NCI-H2171 (cell line): Measurements from ENCODE around the gene RAI1.
"Not testable (repeated sequence)": the region's sequence is repeated elsewhere in the genome, so short reads cannot be mapped to it uniquely, and the experiment has no call there.

Experiments
- DNase-seq: peaks from one replicate; lab custom pipeline; 2025; lab: John Stamatoyannopoulos, UW

RAI1 gene

GRCh38 chr17:17682293-17682736, 1.1 kb downstream of the RAI1 start:
- DNase-seq = peak; percentile 43

GRCh38 chr17:17682737-17683680, 1.8 kb downstream of the RAI1 start:
- DNase-seq = peak; percentile 60

DNA sequence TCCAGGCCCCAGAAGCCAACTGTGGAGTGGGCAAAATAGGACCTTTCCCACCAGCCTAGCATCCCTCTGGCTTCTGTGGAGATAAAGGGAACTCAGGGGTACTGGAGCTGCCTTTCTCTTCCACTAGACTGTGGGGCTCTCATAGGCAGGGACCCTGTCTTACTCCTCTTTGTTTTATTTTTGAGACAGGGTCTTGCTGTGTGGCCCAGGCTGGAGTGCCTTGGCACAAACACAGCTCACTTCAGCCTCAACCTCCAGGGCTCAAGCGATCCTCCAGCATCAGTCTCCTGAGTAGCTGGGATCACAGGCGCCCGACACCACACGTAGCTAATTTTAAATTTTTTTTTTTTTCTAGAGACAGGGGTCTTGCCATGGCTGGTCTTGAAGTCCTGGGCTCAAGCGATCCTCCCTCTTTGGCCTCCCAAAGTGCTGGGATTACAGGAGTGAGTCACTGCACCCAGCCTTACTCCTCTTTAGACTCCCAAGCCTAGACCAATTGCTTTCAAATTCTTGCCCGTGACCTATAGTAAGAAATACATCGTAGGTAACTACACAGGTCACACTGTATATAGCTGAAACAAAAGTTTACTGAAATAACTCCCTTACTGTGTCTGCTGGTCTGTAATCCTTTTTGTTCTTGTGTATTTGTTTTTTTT, 2.6 kb downstream of the RAI1 start:
- DNase-seq = no peak

DNA sequence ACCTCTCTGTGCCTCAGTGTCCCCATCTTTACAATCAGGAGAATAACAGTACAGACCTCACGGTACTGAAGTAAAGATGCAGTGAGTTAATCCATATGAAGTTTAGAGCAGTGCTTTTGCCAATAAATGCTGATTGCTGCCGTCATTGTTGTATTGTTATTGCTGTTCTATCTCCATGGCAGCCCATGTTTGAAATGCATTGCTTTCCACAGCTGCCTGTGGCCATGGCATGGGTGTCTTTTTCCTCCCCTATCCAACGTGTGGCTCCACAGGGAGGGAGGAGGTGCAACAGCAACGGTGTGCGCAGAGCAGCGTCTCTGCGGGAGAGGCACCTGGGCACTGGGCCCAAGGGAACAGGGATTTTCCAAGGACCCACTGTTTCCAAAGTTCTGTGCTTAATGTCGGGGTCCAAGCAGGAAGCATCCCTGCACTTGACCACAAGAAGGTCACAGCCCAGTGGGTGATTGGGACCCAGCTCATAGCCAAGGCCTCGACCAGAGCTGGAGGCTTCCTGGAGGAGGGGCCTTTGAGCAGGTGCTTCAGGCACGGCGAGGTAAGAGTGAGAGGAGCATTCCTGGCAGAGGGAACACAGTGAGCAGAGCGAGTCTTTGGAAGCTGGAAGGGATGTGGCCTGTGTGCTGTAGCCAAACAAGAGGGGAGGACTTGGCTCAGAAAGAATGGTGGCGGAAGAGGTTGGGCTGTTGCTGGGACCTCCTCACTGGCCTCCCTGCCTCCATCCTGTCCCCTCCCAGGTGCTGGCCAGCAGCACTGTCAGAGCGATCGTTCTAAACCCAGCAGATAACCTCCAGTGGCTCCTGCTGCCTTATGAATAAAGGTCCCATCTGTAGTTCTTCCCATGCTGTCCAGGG, 3.9 kb downstream of the RAI1 start:
- no peak for DNase-seq

DNA sequence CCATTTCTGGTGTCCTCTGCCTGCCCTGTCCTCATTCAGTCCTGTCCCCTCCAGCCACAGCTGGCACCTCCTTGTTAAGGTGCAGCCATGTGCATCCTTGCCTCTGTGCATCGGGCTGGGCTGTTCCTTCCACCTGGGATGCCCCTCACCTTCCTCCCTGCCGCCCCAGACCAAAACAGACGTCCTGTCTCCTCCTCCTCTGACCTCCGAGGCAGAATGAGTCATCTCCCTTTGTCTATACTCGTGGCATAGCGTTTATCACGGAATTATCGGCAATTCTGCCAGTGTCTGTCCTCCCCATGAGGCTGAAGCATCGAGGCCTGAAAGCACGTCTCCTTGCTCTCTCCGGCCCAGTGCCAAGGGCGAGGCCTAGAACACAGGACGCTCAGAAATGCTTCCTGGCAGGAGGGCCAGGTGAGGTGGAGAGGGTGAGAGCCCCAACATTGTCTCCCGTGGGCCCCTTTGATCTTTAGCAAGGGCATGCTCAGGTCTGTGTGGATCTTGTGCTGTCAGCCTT, 4.6 kb downstream of the RAI1 start:
- no peak for DNase-seq

DNA sequence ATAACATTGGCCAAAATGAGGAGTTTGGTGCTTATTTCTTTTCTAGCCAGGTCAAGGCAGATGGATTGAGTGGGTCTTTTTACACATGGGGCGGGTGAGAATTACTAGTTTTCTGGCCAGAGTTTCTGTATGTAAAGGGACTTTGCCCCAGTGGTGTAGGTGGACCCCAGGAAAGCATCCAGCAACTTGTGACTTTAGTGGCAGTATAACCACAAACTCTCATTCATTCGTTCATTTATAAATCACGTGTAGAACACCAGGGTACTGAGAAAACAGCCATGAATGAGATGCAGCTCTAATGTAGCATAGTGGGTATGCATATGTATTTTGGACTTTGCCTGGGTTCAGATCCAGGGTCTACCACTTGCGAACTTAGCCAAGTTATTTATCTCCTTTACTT, 8.1 kb downstream of the RAI1 start:
- DNase-seq = no peak

DNA sequence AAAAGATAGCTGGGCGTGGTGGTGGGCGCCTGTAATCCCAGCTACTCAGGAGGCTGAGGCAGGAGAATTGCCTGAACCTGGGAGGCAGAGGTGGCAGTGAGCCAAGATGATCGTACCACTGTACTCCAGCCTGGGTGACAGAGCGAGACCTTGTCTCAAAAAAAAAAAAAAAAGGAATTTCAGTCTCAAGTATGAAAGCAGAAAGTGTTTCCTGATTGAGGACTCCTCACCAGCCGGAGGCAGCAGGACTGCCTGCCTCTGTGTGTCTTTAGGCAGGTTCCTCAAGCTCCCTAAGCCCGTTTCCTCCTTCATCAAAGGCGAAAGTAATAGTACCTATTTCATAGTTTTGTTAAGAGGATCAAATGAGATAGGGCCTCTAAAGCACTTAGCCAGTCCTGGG, 9.0 kb downstream of the RAI1 start:
- DNase-seq = not testable (repeated sequence)

DNA sequence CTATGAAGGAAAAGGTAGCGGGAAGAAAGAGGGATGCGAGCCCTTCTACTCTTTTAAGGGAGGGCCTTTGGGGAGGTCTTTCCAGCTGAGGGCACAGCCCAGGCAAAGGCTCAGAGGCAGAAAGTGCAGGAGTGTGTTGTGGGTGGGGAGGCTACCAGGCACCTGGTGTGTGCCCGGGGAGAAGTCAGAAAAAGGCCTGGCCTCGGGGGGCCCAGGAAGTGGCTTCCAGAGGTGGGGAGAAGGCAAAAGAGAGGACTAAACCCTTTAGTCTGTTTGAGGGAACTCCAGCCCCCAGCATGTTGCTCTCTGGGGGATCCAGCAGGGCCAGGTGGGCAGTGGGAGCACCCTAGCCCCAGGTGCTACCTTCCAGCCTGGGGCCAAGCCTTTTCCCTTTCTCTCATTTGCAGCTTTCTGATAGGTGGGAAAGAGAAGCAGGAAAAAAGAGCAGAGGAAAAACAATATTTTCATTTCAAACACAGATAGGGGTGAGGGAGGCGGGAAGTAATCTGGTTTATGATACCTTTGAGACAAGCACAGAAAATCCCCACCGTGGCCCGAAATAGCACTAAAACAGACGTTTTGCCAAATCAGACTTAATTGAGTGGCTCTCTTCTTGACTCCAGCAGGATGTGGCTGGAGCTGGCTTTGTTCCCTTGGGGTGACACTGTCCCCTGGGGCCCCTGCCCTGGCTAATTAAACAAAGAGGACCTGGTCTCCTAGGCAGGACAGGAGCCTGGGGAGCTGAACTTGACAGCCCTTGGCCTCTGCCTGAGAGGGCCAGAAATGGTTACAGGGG, 10.4 kb downstream of the RAI1 start:
- DNase-seq = no peak

DNA sequence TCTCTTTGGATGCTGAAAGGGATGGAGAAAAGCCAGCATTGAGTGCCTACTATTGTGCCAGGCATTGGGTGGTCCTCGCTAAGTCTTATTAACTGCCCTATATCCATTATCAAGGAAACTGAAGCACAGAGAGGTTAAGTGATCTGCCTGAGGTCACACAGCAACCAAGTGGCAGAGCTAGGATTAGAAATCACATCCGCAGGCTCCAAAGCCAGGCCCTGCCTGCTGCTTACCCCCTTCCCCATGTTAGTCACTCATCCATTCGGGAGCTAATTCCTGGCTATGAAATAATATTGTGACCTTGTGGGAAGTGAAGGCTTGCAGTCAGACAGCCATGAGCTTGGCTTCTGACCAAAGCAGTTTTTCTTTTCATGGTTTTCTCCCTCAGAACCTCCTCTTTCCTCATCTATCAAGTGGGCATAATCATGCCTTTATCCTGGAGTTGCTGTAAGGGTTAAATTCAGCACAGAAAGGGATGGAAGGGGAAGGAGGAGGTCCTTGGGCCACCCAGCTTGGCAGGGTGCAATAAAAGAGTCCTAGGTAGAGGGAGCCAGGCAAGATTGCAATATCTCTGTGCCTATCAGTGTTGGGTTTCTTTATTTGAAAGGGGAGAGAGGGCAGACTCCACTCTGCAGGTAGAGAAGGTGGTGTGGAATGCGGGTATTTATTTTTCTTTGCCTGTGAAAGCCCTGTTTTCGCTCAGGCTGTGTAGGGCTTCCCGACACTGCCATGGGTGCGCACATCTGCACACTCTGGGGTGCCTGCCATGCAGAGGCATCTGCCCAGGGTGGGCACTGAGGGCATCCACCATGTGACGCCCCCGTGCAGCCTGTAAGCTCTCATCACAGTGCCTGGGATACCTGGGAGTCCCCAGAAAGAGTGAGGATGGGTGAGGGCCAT, 11.3 kb downstream of the RAI1 start:
- DNase-seq = no peak

- peak; percentile 60 for DNase-seq
Measured at GRCh38 chr17:17693253-17694168, 12.3 kb downstream of the RAI1 start.

DNA sequence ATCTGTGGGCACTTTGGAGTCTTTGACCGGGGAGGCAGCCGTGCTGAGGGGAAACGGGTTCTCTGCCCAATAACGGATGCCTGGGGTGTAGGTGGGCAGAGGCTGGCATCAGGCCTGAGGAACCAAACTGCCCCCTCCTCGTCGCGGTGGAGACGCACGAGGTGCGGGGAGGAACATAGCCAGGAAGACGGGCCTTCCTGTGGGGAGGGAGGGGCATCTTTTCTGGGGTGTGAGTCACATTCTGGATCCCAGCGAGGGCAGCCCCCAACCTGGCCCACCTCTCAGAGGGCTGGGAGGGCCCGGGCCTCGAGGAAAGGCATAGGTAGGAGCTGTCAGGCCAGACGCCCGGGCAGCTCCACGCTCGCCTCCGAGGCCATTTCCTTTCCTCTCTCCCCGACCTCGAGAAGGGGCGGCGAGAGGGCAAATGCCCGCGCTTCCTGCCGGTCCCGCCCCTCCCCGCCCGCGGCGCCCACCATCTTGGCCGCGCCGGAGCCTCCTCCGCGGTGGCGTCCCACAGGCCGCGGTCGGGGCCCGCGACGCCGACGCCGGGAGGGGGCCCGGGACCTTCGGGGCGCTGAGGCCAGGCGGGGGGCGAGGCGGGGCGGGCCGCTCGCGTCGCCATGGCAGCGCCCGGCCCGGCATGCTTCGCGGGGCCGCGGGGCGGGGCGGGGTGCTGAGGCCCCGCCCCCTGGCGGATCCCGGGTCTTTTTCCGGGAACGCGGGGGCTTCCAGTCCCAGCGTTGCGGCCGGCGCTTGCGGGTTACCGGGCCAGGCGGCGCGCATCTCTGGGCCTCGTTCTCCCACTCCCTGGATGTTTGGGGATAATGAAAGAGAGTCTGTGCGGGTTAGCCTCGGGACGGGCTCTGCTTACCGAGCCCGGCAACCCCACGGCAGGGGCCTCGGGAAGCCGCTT, 13.2 kb downstream of the RAI1 start:
- peak; percentile 73 for DNase-seq

GRCh38 chr17:17696085-17696484, 14.8 kb downstream of the RAI1 start:
- DNase-seq = no peak

- DNase-seq = no peak
Measured at GRCh38 chr17:17696882-17697633, 15.8 kb downstream of the RAI1 start.

DNA sequence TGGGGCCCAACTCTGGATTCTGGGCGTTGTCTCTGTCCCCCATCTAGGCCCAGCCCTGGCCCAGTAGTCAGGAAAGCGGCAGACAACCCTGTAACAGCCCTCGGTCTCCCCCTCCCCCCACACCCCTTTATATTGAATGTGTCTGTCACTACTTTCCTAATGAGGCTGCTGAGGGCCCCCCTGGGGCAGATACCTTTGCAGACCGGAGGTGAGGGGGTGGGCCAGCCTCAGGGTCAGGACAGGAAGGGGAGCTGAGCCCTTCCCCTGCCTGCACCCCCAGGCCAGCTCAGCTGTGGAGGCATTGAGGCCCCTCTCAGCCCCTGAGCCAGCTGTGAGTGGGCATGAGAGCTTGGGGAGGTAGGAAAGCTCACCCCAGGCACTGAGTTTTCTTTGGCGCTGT, 17.1 kb downstream of the RAI1 start:
- DNase-seq = no peak

GRCh38 chr17:17698869-17699351, 17.7 kb downstream of the RAI1 start:
- peak; percentile 84 for DNase-seq

GRCh38 chr17:17699491-17699890, 18.2 kb downstream of the RAI1 start:
- no peak for DNase-seq
